ENCODE measurements around the gene OFD1. TPM values are rescaled to one million over a fixed set of nuclear protein-coding genes. Genes with fewer than 3 reads are reported as not detected.

OFD1 gene
- total and polyA plus RNA-seq, 2 of the 8 experiments (the other 6 are each of a cell fraction or from before 2014, with no cell fraction given): 8.0 to 23.4 TPM

- TF ChIP-seq RNF2 (IDR thresholded peaks at IDR 0.05; ENCODE audit: borderline replicate concordance, low read depth, low read length, missing control alignments, poor library complexity, severe bottlenecking) (no peak), GABPA (IDR thresholded peaks at IDR 0.05; ENCODE audit: borderline replicate concordance, insufficient read depth, low read length) (peak; percentile 73; the same call in 1 of the 2 replicates), SP2 (IDR thresholded peaks at IDR 0.05; ENCODE audit: low read length) (no peak), CHD7 (IDR thresholded peaks at IDR 0.05; ENCODE audit: insufficient replicate concordance, low read length) (no peak), CBX5 (IDR thresholded peaks at IDR 0.05; ENCODE audit: low read depth, low read length) (no peak), HDAC6 (IDR thresholded peaks at IDR 0.05; ENCODE audit: low read depth, low read length) (no peak), FOSL1 (IDR thresholded peaks at IDR 0.05; ENCODE audit: insufficient read depth, low read depth, low read length) (no peak), TAF1 (IDR thresholded peaks at IDR 0.05; ENCODE audit: low read depth, low read length) (peak; percentile 89), CHD2 (IDR thresholded peaks at IDR 0.05; ENCODE audit: low read length) (peak; percentile 98)
Observed at GRCh38 chrX:13734278-13735172, at the start of gene OFD1, which contains the start of gene TRAPPC2 (continued).

Measured in H1 (cell line).